Measurements from ENCODE around the gene CCIN. TPM values are rescaled to one million over a fixed set of nuclear protein-coding genes. Genes with fewer than 3 reads are reported as not detected.

The CCIN gene
- total RNA-seq, 2 donors from 2014 or later = 0.18 to 0.35 TPM

DNA sequence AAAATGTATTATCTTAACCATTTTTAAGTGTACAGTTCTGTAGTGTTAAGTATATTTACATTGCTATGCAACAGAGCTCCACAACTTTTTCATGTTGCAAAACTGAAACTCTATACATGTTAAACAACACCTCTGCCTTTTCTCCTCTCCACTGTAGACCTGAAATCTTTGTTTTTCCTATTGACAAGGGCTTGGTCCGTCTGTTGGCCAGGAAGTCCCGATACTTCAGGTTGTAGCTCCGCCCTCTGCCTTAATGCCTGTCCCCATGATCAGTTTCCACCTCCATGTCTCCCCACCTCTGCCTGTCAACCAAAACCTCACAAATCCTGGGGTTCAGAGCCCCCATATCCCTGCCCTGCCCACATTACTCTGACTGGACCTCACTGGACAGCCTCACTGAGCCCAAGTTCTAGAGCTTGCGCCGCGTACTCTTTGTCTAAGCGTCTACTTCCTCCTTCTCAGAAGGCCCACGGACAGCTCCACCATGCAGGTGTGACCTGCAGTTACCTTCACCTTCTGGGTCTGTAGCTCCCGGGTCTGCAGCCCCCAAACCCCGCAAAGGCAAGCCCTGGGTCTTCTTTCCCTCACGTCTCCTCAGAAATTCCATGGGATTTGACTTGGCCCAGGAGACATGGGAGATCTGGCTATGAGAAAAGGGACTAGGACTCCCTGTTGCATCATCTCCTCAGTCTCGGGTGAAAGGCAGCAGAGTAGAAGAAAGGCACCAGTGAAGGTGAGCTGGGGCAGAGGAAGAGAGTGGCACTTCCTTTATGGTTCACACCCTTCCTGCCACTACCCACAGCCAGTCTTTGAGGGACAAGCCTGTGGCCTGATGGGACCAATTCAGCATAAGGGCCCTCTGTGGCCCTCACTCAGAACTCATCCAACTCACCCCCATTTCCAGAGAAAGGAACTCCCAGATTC lies 24.6 kb upstream of the CCIN start:
- H3K36me3 Mint-ChIP-seq (ENCODE audit: low read depth) = peaks cover 40% of the 10 kb centered on the region

DNA sequence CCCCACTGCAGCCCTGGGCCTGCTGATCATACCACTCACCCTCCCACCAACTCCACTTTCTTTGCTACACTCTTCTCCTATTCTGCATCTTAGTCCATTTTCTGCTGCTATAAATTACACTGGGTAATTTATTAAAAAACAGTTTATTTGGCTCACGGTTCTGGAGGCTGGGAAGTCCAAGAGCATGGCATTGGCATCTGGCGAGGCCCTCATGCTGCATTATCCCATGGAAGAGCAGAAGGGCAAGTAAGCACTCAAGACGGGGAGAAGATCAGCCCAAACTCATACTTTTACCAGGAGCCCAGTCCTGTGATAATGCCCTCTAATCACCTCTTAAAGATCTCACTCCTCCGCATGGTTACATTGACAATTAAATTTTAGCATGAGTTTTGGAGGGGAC lies 23.2 kb upstream of the CCIN start:
- DNase-seq = no peak
- WGBS, 2 experiments (ENCODE audit: insufficient coverage in 1 of 2, insufficient read length in 1 of 2) = 88 to 100% methylated on average over 1 to 4 of the region's 4 CpGs
- no peak overlapping the region for H3K9ac ChIP-seq (ENCODE audit: extremely low read depth, low read length, poor library complexity, severe bottlenecking)
- H3K27ac Mint-ChIP-seq = no peak overlapping the region
- peaks cover 12% of the 10 kb centered on the region for H3K9me3 Mint-ChIP-seq
- no peaks in the 10 kb centered on the region for H3K4me1 ChIP-seq (ENCODE audit: control insufficient read depth, insufficient read depth, low read length)
- no peak overlapping the region for H3K4me3 ChIP-seq (ENCODE audit: low read length)
- H3K9me3 ChIP-seq (ENCODE audit: control insufficient read depth, low read length) = peaks cover 18% of the 10 kb centered on the region
- peaks cover 66% of the 10 kb centered on the region for H3K36me3 ChIP-seq (ENCODE audit: control insufficient read depth, insufficient read depth, low read length)
- no peak overlapping the region for H3K27ac ChIP-seq (ENCODE audit: low read depth, low read length)
- TF ChIP-seq, protein P1, sequence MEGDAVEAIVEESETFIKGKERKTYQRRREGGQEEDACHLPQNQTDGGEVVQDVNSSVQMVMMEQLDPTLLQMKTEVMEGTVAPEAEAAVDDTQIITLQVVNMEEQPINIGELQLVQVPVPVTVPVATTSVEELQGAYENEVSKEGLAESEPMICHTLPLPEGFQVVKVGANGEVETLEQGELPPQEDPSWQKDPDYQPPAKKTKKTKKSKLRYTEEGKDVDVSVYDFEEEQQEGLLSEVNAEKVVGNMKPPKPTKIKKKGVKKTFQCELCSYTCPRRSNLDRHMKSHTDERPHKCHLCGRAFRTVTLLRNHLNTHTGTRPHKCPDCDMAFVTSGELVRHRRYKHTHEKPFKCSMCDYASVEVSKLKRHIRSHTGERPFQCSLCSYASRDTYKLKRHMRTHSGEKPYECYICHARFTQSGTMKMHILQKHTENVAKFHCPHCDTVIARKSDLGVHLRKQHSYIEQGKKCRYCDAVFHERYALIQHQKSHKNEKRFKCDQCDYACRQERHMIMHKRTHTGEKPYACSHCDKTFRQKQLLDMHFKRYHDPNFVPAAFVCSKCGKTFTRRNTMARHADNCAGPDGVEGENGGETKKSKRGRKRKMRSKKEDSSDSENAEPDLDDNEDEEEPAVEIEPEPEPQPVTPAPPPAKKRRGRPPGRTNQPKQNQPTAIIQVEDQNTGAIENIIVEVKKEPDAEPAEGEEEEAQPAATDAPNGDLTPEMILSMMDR (conservative IDR thresholded peaks at IDR 0.05) = no peak
- peaks cover 11% of the 10 kb centered on the region for H3K4me1 Mint-ChIP-seq
- H3K36me3 Mint-ChIP-seq (ENCODE audit: low read depth) = peaks cover 48% of the 10 kb centered on the region
- no peaks in the 10 kb centered on the region for H3K27me3 ChIP-seq (ENCODE audit: control insufficient read depth, insufficient read depth, low read length, poor library complexity, severe bottlenecking)
- H3K27me3 Mint-ChIP-seq (ENCODE audit: insufficient read depth) = peaks cover 2% of the 10 kb centered on the region
- H3K4me3 Mint-ChIP-seq = no peak overlapping the region

More for the DNA sequence above, 24.6 kb upstream of the CCIN start:
- 91 to 95% methylated on average over 4 to 12 of the region's 12 CpGs for WGBS, 2 experiments (ENCODE audit: insufficient coverage in 1 of 2, insufficient read length in 1 of 2)
- Histone ChIP-seq H3K27me3 (ENCODE audit: control insufficient read depth, insufficient read depth, low read length, poor library complexity, severe bottlenecking) (no peaks in the 10 kb centered on the region), H3K27ac (ENCODE audit: low read depth, low read length) (no peak overlapping the region), H3K4me3 (ENCODE audit: low read length) (no peak overlapping the region), H3K9ac (ENCODE audit: extremely low read depth, low read length, poor library complexity, severe bottlenecking) (no peak overlapping the region), H3K4me1 (ENCODE audit: control insufficient read depth, insufficient read depth, low read length) (no peaks in the 10 kb centered on the region), H3K9me3 (ENCODE audit: control insufficient read depth, low read length) (peaks cover 18% of the 10 kb centered on the region), H3K36me3 (ENCODE audit: control insufficient read depth, insufficient read depth, low read length) (peaks cover 55% of the 10 kb centered on the region)
- Mint-ChIP-seq H3K4me3 (no peak overlapping the region), H3K4me1 (peaks cover 11% of the 10 kb centered on the region), H3K9me3 (peaks cover 12% of the 10 kb centered on the region), H3K27ac (no peak overlapping the region), H3K27me3 (ENCODE audit: insufficient read depth) (peaks cover 8% of the 10 kb centered on the region)
- TF ChIP-seq, protein P1 (conservative IDR thresholded peaks at IDR 0.05) = no peak
- no peak for DNase-seq

DNA sequence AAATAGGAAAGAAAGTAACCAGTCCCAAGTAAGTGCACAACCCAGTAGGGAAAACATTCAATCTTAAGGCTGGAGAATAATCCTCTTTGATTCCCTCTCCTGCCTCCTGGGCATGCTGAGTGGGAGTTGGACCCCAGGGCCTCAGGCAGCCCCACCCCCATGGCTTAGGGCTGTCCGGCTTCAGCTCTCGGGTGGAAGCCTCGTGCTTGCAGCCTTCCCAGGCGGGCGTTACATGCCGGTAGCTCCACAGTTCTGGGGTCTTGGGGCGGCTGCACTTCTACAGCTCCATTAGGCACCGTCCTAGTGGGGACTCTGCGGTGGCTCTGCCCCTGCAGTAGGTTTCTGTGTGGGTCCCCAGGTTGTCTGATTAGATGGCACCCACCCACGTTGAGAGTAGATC lies 22.5 kb upstream of the CCIN start:
- Mint-ChIP-seq H3K9me3 (peaks cover 12% of the 10 kb centered on the region), H3K27me3 (ENCODE audit: insufficient read depth) (peaks cover 2% of the 10 kb centered on the region), H3K36me3 (ENCODE audit: low read depth) (peaks cover 52% of the 10 kb centered on the region), H3K4me3 (no peak overlapping the region), H3K4me1 (peaks cover 9% of the 10 kb centered on the region), H3K27ac (no peak overlapping the region)
- no peak for DNase-seq
- H3K27ac ChIP-seq (ENCODE audit: low read depth, low read length) = no peak overlapping the region
- H3K36me3 ChIP-seq (ENCODE audit: control insufficient read depth, insufficient read depth, low read length) = peaks cover 73% of the 10 kb centered on the region
- peaks cover 18% of the 10 kb centered on the region for H3K9me3 ChIP-seq (ENCODE audit: control insufficient read depth, low read length)
- H3K27me3 ChIP-seq (ENCODE audit: control insufficient read depth, insufficient read depth, low read length, poor library complexity, severe bottlenecking) = no peaks in the 10 kb centered on the region
- no peak overlapping the region for H3K9ac ChIP-seq (ENCODE audit: extremely low read depth, low read length, poor library complexity, severe bottlenecking)
- 92 to 93% methylated on average over 8 to 10 of the region's 10 CpGs for WGBS, 2 experiments (ENCODE audit: insufficient coverage in 1 of 2, insufficient read length in 1 of 2)
- H3K4me1 ChIP-seq (ENCODE audit: control insufficient read depth, insufficient read depth, low read length) = no peaks in the 10 kb centered on the region
- TF ChIP-seq, protein P1 (conservative IDR thresholded peaks at IDR 0.05) = no peak
- H3K4me3 ChIP-seq (ENCODE audit: low read length) = no peak overlapping the region

Measured in endodermal cell (in vitro differentiated cells).